ENCODE results near the gene CEMIP. TPM values are rescaled to one million over a fixed set of nuclear protein-coding genes. Genes with fewer than 3 reads are reported as not detected.

The CEMIP gene
- total RNA-seq, 2 donors from 2014 or later = 1.6 TPM; not detected in 1

DNA sequence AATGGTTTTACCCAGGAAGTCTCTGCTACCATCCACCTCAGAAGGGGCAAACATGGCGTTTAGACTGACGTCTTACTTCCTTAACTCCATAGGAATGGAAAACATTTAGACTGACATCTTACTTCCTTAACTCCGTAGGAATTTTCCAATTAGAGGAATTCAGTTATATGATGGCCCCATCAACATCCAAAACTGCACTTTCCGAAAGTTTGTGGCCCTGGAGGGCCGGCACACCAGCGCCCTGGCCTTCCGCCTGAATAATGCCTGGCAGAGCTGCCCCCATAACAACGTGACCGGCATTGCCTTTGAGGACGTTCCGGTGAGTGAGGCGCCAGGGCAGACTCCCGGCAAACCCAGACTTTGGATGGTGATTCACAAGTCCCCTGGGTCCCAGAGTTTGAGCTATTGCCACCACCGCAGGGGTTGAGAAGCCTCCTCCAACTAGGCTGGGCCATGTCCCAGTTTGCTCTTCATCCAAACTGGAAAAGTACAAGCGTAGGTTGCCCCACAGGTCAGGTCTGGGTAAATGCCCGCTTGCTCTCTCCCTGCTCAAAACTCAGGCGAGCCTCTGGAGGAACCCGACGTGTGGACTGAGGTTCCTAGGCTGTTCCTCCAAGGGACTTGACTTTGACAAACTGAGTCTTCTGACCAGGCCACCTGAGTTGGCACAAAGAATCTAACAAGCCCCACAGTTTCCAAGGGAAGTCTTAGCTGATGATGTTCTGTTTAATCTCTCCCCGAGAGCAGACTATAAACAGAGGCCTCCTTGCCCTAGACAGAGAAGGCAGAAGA lies 152.7 kb downstream of the CEMIP start:
- Histone ChIP-seq H3K9me3 (no peaks in the 10 kb centered on the region), H3K4me3 (no peak overlapping the region), H3K36me3 (replicated peaks in 1 of 2; ENCODE audit: insufficient read depth in 1 of 2, low read depth in 2 of 2) (no peaks in the 10 kb centered on the region), H3K27me3 (no peaks in the 10 kb centered on the region), H3K27ac (no peak overlapping the region), H3K4me1 (no peaks in the 10 kb centered on the region)
- DNase-seq (no peak), ATAC-seq (no peak)
- 91 to 97% methylated on average over 10 to 18 of the region's 20 CpGs for WGBS, 2 donors
- intact Hi-C loops (cut with DNase I) = no loop called here
- no peak for TF ChIP-seq POLR2A (IDR thresholded peaks at IDR 0.05)
- TF ChIP-seq, protein P1, sequence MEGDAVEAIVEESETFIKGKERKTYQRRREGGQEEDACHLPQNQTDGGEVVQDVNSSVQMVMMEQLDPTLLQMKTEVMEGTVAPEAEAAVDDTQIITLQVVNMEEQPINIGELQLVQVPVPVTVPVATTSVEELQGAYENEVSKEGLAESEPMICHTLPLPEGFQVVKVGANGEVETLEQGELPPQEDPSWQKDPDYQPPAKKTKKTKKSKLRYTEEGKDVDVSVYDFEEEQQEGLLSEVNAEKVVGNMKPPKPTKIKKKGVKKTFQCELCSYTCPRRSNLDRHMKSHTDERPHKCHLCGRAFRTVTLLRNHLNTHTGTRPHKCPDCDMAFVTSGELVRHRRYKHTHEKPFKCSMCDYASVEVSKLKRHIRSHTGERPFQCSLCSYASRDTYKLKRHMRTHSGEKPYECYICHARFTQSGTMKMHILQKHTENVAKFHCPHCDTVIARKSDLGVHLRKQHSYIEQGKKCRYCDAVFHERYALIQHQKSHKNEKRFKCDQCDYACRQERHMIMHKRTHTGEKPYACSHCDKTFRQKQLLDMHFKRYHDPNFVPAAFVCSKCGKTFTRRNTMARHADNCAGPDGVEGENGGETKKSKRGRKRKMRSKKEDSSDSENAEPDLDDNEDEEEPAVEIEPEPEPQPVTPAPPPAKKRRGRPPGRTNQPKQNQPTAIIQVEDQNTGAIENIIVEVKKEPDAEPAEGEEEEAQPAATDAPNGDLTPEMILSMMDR (IDR thresholded peaks at IDR 0.05) = no peak

DNA sequence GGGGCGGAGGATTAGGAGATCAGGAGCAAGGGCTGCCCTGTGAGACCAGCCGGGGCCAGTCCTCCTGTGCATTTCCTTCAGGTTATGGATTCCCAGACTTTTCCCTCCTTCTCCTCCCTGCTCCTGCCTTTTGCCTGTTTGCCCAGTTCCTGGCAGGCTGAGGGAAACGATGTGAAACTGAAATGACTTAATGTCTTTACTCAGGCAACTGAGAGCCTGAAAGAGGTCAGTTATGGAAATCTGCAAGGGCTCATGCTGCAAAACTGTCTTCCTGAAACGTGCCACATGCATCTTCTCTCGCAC lies 153.3 kb downstream of the CEMIP start:
- H3K9me3 ChIP-seq = no peaks in the 10 kb centered on the region
- no peak overlapping the region for H3K4me3 ChIP-seq
- H3K36me3 ChIP-seq (replicated peaks in 1 of 2; ENCODE audit: insufficient read depth in 1 of 2, low read depth in 2 of 2) = no peaks in the 10 kb centered on the region
- no peaks in the 10 kb centered on the region for H3K4me1 ChIP-seq
- 76 to 82% methylated on average over 5 of the region's 5 CpGs for WGBS, 2 donors
- no peaks in the 10 kb centered on the region for H3K27me3 ChIP-seq
- ATAC-seq (no peak), DNase-seq (no peak)
- intact Hi-C loops (cut with DNase I) = no loop called here
- H3K27ac ChIP-seq = no peak overlapping the region
- TF ChIP-seq, protein P1 (IDR thresholded peaks at IDR 0.05) = no peak
- TF ChIP-seq POLR2A (IDR thresholded peaks at IDR 0.05) = no peak

DNA sequence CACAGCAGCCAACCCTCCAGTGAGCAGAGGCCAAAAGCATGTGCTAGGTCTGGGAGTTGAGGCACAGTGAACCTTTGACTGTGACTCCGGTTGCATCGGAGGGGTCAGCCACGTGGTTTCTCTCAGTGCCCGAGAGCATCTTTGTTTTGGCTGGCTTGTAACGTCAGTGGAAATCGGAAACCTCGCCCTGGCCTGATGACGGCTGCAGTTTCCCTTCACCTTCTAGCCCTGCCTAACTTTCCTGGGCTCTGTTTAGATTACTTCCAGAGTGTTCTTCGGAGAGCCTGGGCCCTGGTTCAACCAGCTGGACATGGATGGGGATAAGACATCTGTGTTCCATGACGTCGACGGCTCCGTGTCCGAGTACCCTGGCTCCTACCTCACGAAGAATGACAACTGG lies 153.8 kb downstream of the CEMIP start:
- Histone ChIP-seq H3K9me3 (no peaks in the 10 kb centered on the region), H3K4me1 (no peaks in the 10 kb centered on the region), H3K36me3 (replicated peaks in 1 of 2; ENCODE audit: insufficient read depth in 1 of 2, low read depth in 2 of 2) (no peaks in the 10 kb centered on the region), H3K27me3 (no peaks in the 10 kb centered on the region), H3K4me3 (no peak overlapping the region), H3K27ac (no peak overlapping the region)
- TF ChIP-seq POLR2A (IDR thresholded peaks at IDR 0.05) = no peak
- TF ChIP-seq, protein P1 (IDR thresholded peaks at IDR 0.05) = no peak
- 86 to 93% methylated on average over 5 to 15 of the region's 15 CpGs for WGBS, 2 donors
- DNase-seq (no peak), ATAC-seq (no peak)
- intact Hi-C loops (cut with DNase I) = no loop called here

DNA sequence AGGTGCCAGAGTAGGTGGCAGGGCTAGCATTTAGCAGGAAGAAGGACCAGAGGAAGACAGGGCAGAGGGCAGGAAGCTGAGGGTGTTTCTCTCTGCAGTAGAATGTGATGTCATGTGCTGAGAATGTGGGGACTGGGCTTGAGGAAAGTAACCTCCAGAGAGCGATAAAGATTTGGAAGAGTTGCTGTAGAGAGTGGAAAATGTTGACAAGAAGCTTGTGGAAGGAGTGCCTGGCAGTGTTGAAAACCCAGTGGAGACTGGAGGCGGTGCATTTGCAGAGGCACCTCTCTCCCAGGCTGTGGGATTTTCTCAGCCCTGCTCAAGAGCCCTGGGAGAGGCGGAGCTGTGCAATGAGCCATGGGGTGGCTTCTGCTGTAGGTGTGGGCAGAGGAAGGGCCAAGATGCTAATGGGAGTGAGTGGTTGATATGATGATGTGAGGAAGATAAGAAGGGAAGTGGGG lies 155.6 kb downstream of the CEMIP start:
- ATAC-seq (no peak), DNase-seq (no peak)
- no peaks in the 10 kb centered on the region for H3K27me3 ChIP-seq
- intact Hi-C loops (cut with DNase I) = no loop called here
- no peaks in the 10 kb centered on the region for H3K9me3 ChIP-seq
- H3K4me3 ChIP-seq = no peak overlapping the region
- no peak for TF ChIP-seq POLR2A (IDR thresholded peaks at IDR 0.05)
- TF ChIP-seq, protein P1 (IDR thresholded peaks at IDR 0.05) = no peak
- H3K36me3 ChIP-seq (replicated peaks in 1 of 2; ENCODE audit: insufficient read depth in 1 of 2, low read depth in 2 of 2) = no peaks in the 10 kb centered on the region
- WGBS, 2 donors = 86 to 91% methylated on average over 3 of the region's 3 CpGs
- no peak overlapping the region for H3K27ac ChIP-seq
- no peaks in the 10 kb centered on the region for H3K4me1 ChIP-seq
